ENCODE data around the gene RC3H1. TPM values are rescaled to one million over a fixed set of nuclear protein-coding genes. Genes with fewer than 3 reads are reported as not detected.

RC3H1 gene
- total RNA-seq, 1 donor from 2014 or later = 37.0 TPM

- no peak for DNase-seq (ENCODE audit: low spot score)
Observed at GRCh38 chr1:173886746-173887611, 135.2 kb downstream of the RC3H1 start.

GRCh38 chr1:173884701-173885100 is 137.5 kb downstream of the RC3H1 start:
- no peak for DNase-seq (ENCODE audit: low spot score)

Other genes starting within 250 kb of the RC3H1 start
- gene DARS2, start 197.7 kb downstream of the RC3H1 start, total RNA-seq = 14.7 TPM
- gene CENPL, start 197.5 kb downstream of the RC3H1 start, total RNA-seq = 8.4 TPM
- gene GAS5, start 154.4 kb downstream of the RC3H1 start, total RNA-seq = 223 TPM
- gene ZBTB37, start 154.0 kb downstream of the RC3H1 start, total RNA-seq = 14.5 TPM
- not detected for gene SERPINC1, start 105.0 kb downstream of the RC3H1 start, total RNA-seq
- 38.0 TPM for gene RABGAP1L, start 137.2 kb upstream of the RC3H1 start, total RNA-seq

All from mesenteric fat pad (tissue), 1 donor.